8988T (cell line): Measurements from ENCODE around the gene GPR39.

Experiments used
- DNase-seq: peaks from one replicate; pipeline ENCODE4 v3.0.0; 2011

Gene GPR39

DNA sequence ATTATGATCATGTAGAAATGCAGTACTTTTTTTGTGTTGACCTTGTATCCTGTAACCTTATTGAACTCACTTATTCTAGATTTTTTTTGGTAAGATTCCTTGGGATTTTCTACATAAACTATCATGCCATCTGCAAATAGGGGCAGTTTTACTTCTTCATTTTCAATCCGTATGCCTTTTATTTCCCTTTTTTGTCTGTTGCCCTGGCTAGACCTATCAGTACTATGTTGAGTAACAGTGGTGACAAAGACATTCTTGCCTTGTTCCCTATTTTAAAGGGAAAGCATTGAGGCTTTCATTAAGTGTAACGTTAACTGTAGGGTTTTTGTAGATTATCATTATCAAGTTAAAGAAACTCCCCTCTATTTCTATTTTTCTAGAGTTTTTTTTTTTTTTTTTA, 161.1 kb downstream of the GPR39 start:
- DNase-seq, result no peak

DNA sequence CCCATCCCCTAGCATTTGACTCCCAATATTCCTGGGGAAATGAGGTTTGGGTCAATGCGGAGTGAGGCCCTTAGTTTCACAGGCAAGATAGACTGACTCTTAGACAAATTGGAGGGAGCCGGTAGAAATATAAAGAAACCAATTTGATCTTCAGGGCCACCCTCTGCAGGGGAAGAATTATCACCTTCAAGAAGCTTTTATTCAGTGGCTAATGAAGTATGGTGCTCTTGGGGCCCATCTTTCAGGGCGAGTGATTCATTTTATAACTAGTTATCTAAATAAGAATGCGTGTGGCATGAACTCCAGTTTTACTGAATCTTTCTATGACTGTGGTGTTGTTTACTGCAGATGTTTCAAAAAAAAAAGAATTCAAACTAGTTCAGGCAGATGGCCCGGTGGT, 165.0 kb downstream of the GPR39 start:
- no peak for DNase-seq

DNA sequence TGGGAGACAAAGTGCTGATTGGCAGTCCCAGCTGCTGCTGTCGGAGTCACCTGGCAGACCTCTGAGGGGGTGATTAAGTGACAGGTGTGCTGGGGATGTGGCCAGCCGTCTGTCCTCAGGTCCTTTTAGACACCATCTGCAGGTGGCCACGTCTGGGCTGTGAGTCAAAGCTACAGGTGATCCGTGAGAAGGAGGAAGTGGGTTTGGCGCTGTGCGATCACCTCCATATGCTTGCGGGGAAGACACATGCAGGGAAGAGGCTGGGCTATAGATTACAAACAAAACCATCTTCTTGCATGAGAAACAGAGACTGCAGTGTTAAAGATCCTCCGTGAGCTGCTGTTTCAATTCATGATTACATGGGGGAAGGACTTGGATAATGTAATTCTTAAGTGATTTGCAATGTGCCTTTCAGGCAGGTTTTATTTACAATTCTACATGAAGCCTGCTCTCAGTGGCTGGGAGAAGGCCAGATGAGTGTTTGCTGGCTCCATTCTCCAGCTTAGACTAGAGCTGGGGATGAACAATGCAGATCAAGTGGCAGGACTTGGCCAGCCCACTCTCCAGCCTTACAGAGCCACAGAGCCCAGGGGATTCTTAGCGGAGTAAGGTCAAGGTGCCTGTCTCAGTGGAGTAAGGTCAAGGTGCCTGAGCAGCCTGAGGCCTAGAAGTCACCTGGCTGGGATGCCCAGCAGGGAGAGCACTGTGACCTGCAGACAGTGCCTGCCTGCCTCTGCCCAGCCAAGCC, 165.6 kb downstream of the GPR39 start:
- DNase-seq, result no peak

GRCh38 chr2:132583666-132584360, 167.2 kb downstream of the GPR39 start:
- DNase-seq, result no peak

GRCh38 chr2:132584976-132585817, 168.6 kb downstream of the GPR39 start:
- DNase-seq, result no peak

GRCh38 chr2:132586101-132586511, 169.5 kb downstream of the GPR39 start:
- no peak for DNase-seq

- DNase-seq, result no peak
Measured at GRCh38 chr2:132586835-132587234, 170.2 kb downstream of the GPR39 start.

GRCh38 chr2:132588576-132588975, 172.0 kb downstream of the GPR39 start:
- no peak for DNase-seq

DNA sequence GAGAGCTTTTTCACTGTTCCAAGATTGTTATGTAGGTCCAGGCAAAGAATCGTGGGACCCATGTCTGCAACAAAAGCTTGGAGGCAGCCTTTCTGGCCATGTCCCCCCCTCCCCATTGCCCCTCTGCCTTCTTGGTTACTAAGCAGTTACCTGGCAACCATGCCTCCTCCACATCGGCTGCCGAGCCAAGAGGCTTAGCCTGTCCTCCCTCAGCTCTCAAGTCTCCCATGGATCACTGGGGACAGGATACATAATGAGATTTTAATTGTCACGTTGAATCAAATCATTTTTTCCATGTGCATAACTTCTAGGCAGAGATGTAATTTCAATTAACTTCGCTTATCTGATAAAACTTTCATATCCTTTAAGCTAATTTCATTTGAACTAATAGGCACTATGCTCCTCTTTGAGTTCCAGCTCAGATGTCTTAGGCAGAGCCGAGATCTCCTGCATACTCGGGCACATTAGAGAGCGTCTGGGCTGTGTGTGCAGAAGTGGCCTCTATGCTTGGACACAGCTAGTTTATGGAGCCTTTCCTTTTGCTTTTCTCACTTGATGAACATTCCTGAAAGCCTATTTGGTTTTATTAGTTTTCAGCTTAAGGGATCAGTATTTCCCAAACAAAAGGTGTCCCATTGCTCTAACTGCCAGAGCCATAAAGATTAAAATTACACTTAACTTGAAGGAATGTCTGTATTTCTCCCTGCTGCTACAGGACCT, 172.7 kb downstream of the GPR39 start:
- DNase-seq, result no peak

DNA sequence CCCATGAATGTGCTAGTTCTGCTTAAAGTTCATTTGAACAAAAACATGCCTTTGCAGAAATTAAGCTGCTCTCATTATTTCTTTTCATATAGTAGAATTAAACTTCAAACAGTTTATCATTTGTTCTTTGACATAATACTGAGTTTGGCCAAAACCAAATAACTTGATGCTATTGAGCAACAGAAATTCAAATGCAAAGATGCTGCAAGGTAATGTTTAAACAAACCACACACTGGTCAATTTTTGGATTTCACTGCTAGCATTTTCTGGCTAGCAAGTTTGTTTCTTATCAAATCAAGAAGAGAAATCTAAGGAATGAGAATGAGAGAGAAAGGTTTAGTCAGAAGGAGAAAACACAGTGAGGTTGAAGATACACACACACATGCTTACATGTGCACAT, 173.4 kb downstream of the GPR39 start:
- DNase-seq, result no peak

GRCh38 chr2:132593171-132593570, 176.6 kb downstream of the GPR39 start:
- DNase-seq, result no peak

GRCh38 chr2:132595186-132595585, 178.6 kb downstream of the GPR39 start:
- no peak for DNase-seq

DNA sequence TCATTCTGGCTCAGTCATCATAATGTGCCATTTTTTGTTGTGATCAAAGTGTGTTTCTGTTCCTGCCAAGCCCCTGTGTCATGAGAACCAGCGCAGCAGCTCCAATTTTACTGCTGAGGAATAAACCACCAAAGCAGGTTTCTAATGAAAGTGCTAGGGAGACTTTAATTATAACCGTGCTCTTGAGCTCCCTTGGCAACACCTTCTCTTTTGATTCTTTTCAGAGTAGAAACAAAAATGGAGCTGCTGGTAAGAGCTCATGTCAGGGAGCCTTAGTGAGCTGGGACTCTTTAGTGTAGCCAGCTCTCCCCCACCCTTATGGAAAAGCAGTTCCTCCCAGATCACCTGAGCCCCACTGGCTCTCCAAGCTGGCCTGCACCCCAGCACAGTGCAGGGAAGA, 179.1 kb downstream of the GPR39 start:
- DNase-seq, result no peak

DNA sequence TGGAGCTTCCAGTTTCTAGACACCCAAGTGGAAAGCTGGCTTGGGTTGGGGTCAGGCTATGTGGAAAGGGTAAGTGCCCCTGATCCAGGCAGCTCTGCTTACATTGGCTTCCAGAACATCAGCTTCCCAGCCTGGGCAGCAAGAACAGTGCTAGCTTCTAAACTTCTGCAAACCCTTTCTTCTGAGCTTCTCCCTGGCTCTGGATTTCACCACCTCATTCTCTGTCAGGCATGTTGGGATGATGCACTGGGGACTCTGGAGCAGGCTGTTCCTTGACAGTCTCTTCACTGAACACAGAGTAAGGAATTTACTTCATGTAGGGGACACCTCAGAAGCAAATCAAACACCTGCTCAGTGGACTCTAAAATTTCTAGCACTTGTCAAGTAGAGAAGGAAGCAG, 180.6 kb downstream of the GPR39 start:
- DNase-seq, result no peak

- DNase-seq, result no peak
Measured at GRCh38 chr2:132597831-132598230, 181.2 kb downstream of the GPR39 start.

DNA sequence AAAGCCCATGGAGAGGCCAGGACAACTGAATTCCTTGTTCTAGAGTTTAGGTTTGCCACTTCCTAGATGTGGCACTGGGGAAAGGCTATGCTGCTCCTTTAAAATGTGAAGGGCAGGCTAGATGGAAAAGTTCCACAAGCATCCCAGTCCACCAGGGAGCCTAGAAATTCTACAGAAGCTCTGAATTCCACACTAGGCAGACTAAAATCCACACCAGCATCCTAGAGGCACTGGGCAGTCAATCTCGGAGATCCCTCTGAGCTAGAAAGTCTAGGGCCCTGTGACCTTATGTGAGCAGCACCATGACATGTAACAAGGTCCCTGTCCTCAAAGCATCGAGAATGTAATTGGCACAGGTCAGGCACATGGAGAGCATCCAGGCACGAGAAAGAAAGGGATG, 181.9 kb downstream of the GPR39 start:
- no peak for DNase-seq

GRCh38 chr2:132599556-132599955, 183.0 kb downstream of the GPR39 start:
- no peak for DNase-seq

DNA sequence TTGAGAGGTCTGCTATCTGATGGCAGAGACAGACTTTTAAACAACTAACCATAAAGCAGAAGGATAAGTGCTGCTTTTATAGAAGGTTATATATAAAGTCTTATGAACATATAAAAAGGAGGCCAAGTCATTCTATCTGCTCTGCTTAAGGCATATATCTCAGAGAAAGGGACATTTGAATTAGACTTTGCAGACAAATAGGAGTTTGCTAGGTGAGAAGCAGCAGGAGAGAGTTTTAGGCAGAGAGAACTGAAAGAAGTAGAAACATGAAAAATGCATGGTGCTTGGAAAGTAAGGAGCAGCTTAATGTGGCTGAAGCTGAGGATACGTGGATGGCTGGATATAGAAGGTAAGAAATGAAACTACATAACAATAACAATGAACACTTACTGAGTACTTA, 188.0 kb downstream of the GPR39 start:
- DNase-seq, result no peak

DNA sequence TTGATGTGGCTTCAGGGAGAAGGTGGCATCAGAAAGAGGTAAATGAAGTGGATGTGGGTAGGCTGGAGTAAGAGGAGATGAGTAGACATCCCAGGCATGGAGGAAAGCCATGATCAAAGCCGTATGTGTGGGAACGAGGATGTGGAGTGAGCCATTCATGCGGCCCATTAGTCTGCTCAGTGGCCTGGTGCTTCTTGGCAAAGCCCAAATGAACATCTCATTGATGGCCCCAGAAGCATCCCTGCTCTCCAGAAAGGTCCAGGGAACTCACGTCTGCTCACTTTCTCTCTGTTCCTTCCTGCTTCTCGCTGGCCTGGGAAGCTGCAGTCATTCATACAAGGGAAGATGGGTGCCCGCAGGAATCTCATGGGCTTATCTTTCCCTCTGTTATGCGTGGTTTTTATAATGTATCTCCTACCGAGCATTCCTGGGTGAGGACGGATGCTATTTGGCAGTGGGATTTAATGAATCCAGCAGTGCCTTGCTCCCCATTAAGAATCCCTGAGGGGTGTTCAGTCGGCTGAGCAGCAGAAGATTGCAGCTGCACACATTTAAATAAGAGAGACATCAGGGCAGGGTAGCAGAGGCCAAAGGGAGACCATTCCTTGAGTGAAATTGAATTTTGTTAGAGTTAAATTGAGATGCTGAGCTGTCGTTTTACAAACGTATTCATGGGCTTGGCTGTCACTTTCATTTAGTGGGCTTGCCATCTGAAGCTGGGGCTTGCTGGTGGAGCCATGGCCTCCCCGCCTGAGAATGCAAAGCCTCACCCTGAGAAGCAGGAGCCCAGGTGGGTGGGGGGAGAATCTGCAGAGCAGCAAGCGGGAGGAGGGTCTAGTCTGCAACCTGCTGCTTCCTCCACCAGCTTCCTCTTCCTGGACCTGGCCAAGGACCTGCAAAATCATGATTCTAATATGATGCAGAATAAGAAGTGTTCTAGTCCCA, 188.9 kb downstream of the GPR39 start:
- no peak for DNase-seq

DNA sequence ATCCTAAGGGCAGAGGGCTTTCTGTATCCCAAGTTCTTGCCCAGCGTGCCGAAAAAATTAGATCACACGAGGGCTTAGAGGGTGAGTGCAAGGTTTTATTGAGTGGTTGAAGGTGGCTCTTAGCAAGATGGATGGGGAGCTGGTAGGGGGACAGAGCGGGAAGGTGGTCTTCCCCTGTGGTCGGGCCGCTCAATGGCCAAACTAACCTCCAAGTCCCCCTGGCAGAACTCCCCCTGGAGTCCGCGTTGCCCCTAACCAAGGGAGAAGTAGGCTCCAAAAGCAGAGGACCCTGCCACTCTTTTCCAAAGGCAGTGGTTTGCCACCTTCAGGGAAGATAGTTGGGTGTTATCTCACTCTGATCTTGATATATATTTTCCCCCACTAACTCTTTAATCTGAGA, 190.0 kb downstream of the GPR39 start:
- DNase-seq, result no peak

- DNase-seq, result no peak
Measured at GRCh38 chr2:132607426-132608090, 191.0 kb downstream of the GPR39 start.
